HG03159 (cell line): Measurements from ENCODE around the gene FAM72B.
A peak's percentile ranks its signal among the peaks of the same experiment; 100 is the strongest.
"Not testable (repeated sequence)": the region's sequence is repeated elsewhere in the genome, so short reads cannot be mapped to it uniquely, and the experiment has no call there.

Experiments
- ATAC-seq: cut with Tn5 transposase; IDR thresholded peaks from one replicate; pipeline ENCODE4 v1.9.1; 2021; ENCODE audit warnings: mild to moderate bottlenecking, moderate library complexity; ENCODE audit not compliant: unreplicated experiment

FAM72B gene

DNA sequence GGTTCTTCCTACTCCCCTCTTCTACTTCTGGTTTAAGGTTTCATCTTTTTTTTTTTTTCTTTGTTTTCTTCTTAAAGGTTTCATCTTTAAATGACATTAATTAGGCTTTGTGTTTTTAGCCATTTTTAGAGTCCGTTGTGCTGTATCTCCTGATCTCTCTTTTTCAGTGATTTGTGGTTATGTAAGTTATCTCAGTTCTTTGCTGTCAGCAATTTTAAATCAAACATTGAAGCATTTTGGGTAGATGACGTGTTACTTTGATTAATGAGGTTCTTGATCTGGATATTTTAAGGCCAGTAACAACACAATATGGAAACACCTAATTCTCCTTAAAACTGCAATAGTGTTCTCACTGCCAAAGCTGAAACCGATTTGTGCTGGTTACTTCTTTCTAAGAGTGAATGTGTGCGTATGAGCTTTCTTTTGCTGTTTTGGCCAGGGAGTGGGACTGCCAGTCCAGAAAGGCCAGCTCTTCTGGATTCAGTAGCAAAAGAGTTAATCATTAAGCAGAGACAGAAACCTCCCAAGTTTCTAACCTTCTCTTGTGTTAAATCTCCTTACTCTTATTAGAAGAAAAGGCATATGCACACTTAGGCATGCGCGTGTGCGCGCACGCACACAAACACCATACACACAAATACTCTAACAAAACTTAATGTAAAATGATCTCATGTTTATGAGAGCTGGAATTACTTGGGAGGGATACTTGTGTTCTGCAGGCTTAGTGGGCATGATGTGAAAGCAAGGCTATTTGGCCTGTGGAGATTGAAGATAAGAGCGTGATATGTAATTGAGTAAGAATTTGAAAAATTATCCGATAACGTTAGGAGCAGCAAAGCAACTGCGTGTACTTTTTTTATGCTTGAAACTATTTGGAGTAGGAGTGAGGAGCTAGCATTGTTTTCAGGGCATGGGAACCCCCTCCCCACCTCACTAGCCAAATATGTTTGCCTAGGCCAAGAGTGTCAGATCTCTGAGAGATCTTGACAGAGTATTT lies 17.1 kb upstream of the FAM72B start:
- not testable (repeated sequence) for ATAC-seq

DNA sequence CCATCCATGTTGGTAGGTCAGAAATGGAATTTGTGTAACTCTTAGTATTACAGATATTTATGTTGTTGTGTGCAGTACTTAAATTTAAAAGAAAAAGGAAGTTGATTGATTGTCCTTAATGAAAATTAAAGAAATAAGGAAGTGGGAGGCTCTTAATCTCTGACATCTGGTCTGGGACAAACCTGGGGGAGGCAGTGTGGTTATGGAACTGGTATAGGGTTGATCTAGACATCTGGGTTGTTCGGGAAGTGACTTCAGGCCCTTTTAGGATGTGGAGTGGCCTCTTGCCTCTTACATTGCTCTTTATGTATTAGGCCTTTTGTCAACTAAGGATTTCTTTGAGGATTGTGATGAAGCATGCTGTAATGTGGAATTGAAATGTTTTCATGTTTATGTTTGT lies 16.1 kb upstream of the FAM72B start:
- ATAC-seq: not testable (repeated sequence)

- not testable (repeated sequence) for ATAC-seq
Measured at GRCh38 chr1:121199763-121200162, 15.6 kb upstream of the FAM72B start.

DNA sequence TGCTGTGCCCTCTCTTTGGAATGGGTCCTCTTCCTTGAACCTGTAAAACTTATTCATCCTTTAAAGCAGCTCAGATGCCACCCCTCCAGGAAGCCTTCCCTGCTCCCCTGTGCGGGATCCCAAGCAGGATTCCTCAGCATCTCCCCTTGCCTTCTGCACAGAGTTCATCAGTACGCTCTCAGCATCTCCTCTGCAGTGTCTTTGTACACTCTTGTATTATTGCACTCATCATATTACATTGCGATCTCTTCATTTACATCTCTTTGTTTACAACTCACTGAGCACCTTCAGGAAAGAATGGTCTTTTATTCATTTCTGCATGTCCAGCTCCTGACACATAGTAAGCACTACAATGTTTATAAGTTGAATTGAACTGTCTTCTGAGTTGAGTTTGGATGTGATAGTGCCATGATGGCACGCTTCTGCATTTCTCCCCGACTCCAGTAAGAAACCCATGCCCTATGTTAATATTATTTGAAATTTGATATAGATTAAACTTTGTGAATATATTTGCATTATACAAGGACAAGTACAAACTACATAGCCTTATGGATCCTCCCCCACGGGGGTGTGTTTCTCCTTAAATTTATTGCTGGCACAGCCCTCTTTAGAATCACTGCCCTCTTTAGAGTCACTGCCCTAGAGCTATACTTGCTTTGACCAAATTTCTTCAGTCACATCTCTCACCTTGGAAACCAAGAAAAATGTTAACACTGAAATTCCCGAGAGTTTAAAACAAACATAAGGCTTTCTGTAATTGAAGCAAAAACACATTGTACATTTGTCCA lies 13.1 kb upstream of the FAM72B start:
- not testable (repeated sequence) for ATAC-seq

DNA sequence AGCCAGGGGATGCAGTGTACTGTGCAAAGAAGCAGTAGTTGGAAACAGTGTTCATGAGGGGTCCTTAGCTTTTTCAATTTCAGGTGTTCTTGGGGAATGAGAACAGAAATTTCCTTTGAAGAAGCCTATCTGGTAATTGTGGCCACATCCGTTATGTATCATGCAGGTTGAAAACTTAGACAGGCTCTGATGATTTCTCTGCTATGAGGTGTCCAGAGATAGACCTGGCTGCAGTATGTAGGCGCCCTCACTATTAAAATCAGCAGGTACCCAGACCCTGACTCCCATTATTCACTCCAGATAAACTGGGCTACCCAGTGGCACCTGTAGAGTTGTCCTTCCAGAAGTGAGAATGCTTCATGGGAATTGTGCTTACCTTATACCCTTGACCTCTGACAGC lies 8.4 kb upstream of the FAM72B start:
- ATAC-seq: not testable (repeated sequence)

- ATAC-seq: not testable (repeated sequence)
Measured at GRCh38 chr1:121187914-121188313, 3.8 kb upstream of the FAM72B start.

GRCh38 chr1:121186191-121186590 lies 2.1 kb upstream of the FAM72B start:
- not testable (repeated sequence) for ATAC-seq

DNA sequence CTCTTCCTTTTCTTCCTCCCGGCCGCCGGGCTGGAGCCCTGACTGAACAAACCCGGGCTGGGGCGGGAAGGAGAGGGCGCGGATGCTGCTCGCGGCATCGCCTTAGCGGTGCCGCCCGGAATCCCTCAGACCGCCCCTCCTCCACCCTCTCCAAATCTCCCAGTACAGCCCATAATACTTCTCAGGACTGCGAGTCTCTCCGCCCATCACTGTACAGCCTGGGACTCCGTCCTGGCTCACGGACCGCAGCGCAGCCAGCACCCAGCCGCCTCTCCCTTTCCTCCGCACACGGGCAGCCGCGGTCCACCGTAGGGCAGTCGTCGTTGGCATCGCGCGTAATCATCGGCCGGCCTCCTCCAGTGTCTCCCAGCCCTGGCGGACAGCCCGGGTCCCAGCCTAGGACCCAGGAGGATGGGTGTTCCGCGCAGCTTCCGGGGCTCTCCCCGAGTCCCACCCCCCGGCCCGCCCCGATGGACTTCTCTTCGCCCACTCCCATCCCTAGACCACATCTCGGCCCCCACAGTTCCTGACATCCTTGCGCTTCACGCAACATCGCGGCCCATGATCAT lies 1.1 kb upstream of the FAM72B start:
- peak; percentile 1 for ATAC-seq

- not testable (repeated sequence) for ATAC-seq
Measured at GRCh38 chr1:121183867-121184266, 273 bp downstream of the FAM72B start.

- not testable (repeated sequence) for ATAC-seq
Measured at GRCh38 chr1:121178197-121178596, 5.9 kb downstream of the FAM72B start.

DNA sequence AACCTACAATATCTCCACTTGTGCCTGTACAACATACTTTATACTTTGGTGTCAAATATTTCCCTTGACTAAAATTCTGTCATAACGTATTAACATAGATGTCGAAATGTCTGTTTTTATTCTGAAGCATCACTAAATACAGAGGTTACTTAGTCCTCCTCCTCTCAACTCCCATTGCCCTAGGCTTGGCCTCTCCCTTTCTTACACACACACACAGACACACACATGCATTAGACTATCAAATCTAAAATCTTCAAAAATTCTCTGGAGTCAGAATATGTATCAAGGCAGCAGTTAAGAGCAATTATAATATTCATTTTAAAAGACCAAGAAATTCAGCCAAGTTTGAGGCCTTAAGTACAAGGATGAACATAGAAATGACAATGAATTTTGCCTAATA lies 7.5 kb downstream of the FAM72B start:
- ATAC-seq: not testable (repeated sequence)

GRCh38 chr1:121168152-121168668 lies 15.9 kb downstream of the FAM72B start:
- ATAC-seq: not testable (repeated sequence)

- not testable (repeated sequence) for ATAC-seq
Measured at GRCh38 chr1:121167225-121167738, 16.9 kb downstream of the FAM72B start.

DNA sequence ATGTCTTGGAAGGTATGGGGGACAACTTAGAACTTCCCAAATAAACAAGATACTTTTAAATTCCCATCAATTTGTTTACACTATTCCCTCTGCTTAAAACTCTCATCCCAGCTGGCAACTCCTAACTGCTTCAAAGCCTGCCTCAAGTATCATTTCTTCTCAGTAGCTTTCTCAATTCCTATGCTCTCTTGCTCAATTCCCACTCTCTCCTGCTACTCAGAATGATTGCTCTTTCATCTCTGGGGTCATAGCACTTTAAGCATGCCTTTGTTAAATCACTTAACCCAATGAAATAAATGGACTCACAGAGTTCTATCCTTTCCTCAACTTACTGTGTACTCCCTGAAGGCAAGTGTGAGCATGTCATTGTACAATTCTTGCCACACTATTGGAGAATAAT lies 18.8 kb downstream of the FAM72B start:
- not testable (repeated sequence) for ATAC-seq

- not testable (repeated sequence) for ATAC-seq
Measured at GRCh38 chr1:121163850-121164757, 20.0 kb downstream of the FAM72B start.

GRCh38 chr1:121161199-121161901 lies 22.8 kb downstream of the FAM72B start:
- not testable (repeated sequence) for ATAC-seq

GRCh38 chr1:121160118-121160517 lies 24.0 kb downstream of the FAM72B start:
- ATAC-seq: not testable (repeated sequence)

GRCh38 chr1:121157609-121158008 lies 26.5 kb downstream of the FAM72B start:
- not testable (repeated sequence) for ATAC-seq
